H1 (cell line): Measurements from ENCODE around the gene PLA2G2E.

Source experiments
- BACH1 ChIP-seq: IDR thresholded peaks from 2 replicates; pipeline ENCODE4 v1.6.1; 2012; ENCODE audit warnings: low read length, improper control_type of control experiment
- EP300 ChIP-seq, 2 experiments: IDR thresholded peaks; 1 replicate in 1 of 2; 2 replicates in 1 of 2; pipeline ENCODE4 v1.6.1; 2011 to 2012; ENCODE audit warnings: low read depth in 2 of 2, low read length in 2 of 2, mild to moderate bottlenecking in 2 of 2, borderline replicate concordance in 1 of 2, inconsistent platforms in 1 of 2, moderate library complexity in 1 of 2
- GABPA ChIP-seq: IDR thresholded peaks from 2 replicates; pipeline ENCODE4 v1.6.1; 2011; ENCODE audit warnings: mild to moderate bottlenecking, low read length, moderate library complexity, borderline replicate concordance; ENCODE audit not compliant: insufficient read depth
- POLR2A ChIP-seq, 2 experiments: IDR thresholded peaks; 1 replicate in 1 of 2; 2 replicates in 1 of 2; pipeline ENCODE4 v1.6.1; 2011; ENCODE audit warnings: low read depth in 2 of 2, low read length in 2 of 2, mild to moderate bottlenecking in 2 of 2; ENCODE audit errors: control extremely low read depth in 1 of 2
- RFX5 ChIP-seq: IDR thresholded peaks from 2 replicates; pipeline ENCODE4 v1.6.1; 2011; ENCODE audit warnings: low read depth, low read length, improper control_type of control experiment, borderline replicate concordance
- SP4 ChIP-seq: IDR thresholded peaks from 2 replicates; pipeline ENCODE4 v1.6.1; 2012; ENCODE audit warnings: low read length, inconsistent platforms
- TAF1 ChIP-seq: IDR thresholded peaks from 2 replicates; pipeline ENCODE4 v1.6.1; 2011; ENCODE audit warnings: mild to moderate bottlenecking, low read depth, low read length
- TF ChIP-seq, protein P1 (sequence below), 3 experiments: IDR thresholded peaks; 1 replicate in 2 of 3; 2 replicates in 1 of 3; pipeline versions ENCODE4 v1.5.1 to v1.6.1; 2011; ENCODE audit warnings: low read length in 3 of 3, mild to moderate bottlenecking in 3 of 3, inconsistent platforms in 2 of 3, low read depth in 1 of 3, moderate library complexity in 1 of 3; ENCODE audit not compliant: insufficient read depth in 1 of 3; ENCODE audit errors: control extremely low read depth in 1 of 3
- TF ChIP-seq, protein P2 (sequence below): IDR thresholded peaks from 2 replicates; pipeline ENCODE4 v1.6.1; 2012; ENCODE audit warnings: inconsistent platforms

DNA sequence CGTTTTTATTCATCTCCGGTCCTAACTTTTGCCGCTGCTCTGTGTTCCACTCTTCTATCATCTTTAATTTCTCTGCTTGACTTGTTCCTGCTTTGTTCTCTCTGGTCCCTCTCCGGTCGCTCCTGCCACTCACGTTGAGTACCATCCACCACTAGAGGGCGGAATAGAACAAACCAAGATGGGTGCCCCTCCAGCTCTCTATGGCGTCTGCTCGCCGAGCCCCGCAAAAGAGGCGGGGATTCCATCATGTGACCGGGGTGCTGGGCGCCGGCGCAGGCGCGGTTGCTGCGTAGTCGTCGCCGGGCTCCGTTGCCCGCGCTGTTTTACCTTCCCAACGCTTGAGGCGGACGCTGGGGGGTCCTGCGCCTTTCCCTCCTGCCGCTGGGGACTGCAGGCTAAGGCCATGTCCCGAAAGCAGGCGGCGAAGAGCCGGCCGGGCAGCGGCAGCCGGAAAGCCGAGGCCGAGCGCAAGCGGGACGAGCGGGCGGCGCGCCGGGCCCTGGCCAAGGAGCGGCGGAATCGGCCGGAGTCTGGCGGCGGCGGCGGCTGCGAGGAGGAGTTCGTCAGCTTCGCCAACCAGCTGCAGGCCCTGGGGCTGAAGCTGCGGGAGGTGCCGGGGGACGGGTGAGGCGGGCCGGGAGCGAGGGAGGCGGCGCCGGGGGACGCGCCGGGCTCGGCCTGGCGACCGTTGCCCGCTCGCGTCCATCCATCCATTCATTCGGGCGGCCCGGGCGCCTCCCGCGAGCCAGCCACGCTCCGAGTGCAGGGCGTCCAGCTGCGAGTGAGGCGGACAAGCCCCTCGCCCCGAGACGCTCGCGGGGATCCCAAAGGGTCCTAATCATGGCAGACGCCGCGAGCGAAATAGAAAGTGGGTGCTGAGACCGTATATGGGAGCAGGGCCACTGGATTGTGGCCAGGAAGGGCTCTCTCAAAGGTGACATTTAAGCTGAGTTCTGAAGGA, 41.0 kb downstream of the PLA2G2E start, which contains the start of gene OTUD3:
- TF ChIP-seq, protein P1, sequence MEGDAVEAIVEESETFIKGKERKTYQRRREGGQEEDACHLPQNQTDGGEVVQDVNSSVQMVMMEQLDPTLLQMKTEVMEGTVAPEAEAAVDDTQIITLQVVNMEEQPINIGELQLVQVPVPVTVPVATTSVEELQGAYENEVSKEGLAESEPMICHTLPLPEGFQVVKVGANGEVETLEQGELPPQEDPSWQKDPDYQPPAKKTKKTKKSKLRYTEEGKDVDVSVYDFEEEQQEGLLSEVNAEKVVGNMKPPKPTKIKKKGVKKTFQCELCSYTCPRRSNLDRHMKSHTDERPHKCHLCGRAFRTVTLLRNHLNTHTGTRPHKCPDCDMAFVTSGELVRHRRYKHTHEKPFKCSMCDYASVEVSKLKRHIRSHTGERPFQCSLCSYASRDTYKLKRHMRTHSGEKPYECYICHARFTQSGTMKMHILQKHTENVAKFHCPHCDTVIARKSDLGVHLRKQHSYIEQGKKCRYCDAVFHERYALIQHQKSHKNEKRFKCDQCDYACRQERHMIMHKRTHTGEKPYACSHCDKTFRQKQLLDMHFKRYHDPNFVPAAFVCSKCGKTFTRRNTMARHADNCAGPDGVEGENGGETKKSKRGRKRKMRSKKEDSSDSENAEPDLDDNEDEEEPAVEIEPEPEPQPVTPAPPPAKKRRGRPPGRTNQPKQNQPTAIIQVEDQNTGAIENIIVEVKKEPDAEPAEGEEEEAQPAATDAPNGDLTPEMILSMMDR (IDR thresholded peaks at IDR 0.05; ENCODE audit: control extremely low read depth in 1 of 3, insufficient read depth in 1 of 3, low read depth in 1 of 3, low read length in 3 of 3): peak; percentile 70 to 86 (median 72)
- TF ChIP-seq POLR2A (IDR thresholded peaks at IDR 0.05; ENCODE audit: control extremely low read depth in 1 of 2, low read depth in 2 of 2, low read length in 2 of 2): peak; percentile 63 to 82
- TF ChIP-seq RFX5: no peak
- TF ChIP-seq TAF1: peak; percentile 79; the same call in 1 of the 2 replicates
- TF ChIP-seq GABPA: no peak; the same call in 1 of the 2 replicates
- 0 out of 2 replicates have a peak, but pooled peaks have one; percentile 34 for TF ChIP-seq SP4
- TF ChIP-seq, protein P2, sequence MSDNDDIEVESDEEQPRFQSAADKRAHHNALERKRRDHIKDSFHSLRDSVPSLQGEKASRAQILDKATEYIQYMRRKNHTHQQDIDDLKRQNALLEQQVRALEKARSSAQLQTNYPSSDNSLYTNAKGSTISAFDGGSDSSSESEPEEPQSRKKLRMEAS: 0 out of 2 replicates have a peak, but pooled peaks have one; percentile 33
- no peak for TF ChIP-seq BACH1
- TF ChIP-seq EP300 (IDR thresholded peaks at IDR 0.05; ENCODE audit: borderline replicate concordance in 1 of 2, low read depth in 2 of 2, low read length in 2 of 2): no peak
